ENCODE data around the gene FAM210A.

The FAM210A gene

DNA sequence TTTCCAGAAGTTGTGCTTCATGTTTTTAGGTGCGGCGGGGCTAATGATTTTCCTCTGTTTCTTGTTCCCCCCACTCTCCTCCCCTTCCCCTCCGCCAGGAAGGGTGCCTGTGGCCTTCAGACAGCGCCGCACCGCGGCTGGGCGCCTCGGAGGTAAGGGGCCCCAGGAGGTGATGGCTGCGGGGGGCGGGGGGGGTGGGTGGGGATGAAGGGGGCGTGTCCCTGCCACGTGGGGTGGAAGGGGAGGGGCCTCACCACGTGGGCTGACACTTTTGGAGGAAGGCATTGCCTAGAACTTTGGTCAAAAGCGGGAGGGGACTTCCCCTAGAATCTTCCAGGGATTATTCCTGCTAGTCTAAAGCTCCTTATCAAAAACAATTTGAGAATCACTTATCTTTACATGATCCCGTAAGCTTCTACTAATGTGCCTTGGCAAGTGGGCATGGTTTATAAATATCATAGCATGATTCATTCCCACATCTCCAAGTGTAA, 83.1 kb downstream of the FAM210A start:
- no peaks in the 10 kb centered on the region for H3K4me1 ChIP-seq (ENCODE audit: control insufficient read depth, insufficient read depth, low read length)
- no peaks in the 10 kb centered on the region for H3K36me3 ChIP-seq (ENCODE audit: control insufficient read depth, insufficient read depth, low read length)
- no peak overlapping the region for H3K9ac ChIP-seq (ENCODE audit: low read length)
- H3K27ac ChIP-seq (ENCODE audit: low read depth, low read length) = no peak overlapping the region
- no peaks in the 10 kb centered on the region for H3K27me3 ChIP-seq (ENCODE audit: control insufficient read depth, insufficient read depth, low read length)
- H3K9me3 ChIP-seq (ENCODE audit: control insufficient read depth, insufficient read depth, low read depth, low read length) = no peaks in the 10 kb centered on the region
- H3K4me3 ChIP-seq (ENCODE audit: low read depth, low read length) = no peak overlapping the region

DNA sequence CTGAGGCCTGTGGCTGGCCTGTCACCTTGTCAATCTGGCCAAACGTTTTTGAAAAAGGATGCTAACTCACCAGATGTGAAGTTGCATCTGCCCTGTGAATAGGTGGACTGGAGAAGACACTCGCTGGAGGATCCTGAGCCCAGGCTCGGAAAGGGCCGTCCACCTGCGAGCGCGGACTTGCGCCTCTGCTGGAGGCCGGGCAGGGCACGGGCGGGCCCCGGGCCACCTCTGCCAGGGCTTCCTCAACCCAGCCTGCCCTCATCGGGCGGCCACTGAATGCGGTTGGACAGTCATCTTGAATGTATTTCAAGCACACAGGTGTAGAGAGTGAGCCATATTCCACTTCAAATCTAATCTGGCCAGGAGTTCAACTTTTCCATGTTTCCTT, 83.9 kb downstream of the FAM210A start:
- Histone ChIP-seq H3K4me1 (ENCODE audit: control insufficient read depth, insufficient read depth, low read length) (no peaks in the 10 kb centered on the region), H3K27me3 (ENCODE audit: control insufficient read depth, insufficient read depth, low read length) (no peaks in the 10 kb centered on the region)

DNA sequence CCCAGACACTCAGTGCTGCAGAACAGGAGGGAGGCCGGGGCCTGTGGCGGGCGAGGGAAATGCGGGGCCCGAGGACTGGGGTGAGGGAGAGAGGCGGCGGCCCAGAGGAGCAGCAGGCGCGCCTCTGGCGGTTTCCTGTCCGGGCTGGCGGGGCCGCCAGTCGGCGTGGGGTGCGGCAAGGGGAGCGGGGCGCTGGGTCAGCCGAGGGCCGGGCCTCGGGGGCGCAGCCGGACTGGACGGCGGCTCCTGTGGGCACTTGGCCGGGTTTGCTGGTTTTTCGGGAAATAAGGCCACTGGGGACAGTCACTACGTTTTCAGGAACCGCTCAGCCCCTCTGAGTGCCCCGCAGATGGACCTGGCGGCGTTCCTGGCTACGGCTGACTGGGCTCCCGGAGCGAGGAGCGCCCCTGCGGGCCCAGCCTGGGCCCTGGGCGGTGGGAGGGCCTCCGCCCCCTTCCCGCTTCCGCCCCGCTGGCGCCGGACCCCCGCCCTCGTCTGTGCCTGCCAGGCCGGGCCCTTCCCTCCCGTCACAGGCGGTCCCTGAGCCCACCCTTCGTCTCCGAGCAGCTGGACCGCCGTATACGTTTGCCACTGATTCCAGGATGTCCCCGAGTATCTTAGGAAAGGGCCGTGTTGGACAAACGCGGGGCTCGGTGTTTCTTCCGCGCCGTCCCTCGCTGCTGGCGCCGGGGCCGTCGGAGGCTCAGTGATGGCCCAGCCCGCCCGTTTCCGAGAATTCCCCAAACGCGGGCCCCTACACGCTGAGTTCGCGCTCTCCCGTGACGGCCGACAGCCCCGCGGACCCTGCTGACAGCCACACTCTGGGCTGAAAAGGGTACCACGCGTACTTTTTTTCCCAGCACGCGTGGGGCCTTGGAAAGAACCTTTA, 84.6 kb downstream of the FAM210A start:
- H3K9ac ChIP-seq (ENCODE audit: low read length) = no peak overlapping the region
- H3K27ac ChIP-seq (ENCODE audit: low read depth, low read length) = no peak overlapping the region
- no peaks in the 10 kb centered on the region for H3K36me3 ChIP-seq (ENCODE audit: control insufficient read depth, insufficient read depth, low read length)
- H3K27me3 ChIP-seq (ENCODE audit: control insufficient read depth, insufficient read depth, low read length) = no peaks in the 10 kb centered on the region
- peak overlapping the region; percentile 44; the same call in 1 of the 2 replicates for H3K4me3 ChIP-seq (ENCODE audit: low read depth, low read length)
- no peaks in the 10 kb centered on the region for H3K4me1 ChIP-seq (ENCODE audit: control insufficient read depth, insufficient read depth, low read length)
- H3K9me3 ChIP-seq (ENCODE audit: control insufficient read depth, insufficient read depth, low read depth, low read length) = no peaks in the 10 kb centered on the region

More for the DNA sequence above, 83.9 kb downstream of the FAM210A start:
- H3K9me3 ChIP-seq (ENCODE audit: control insufficient read depth, insufficient read depth, low read depth, low read length) = no peaks in the 10 kb centered on the region
- H3K36me3 ChIP-seq (ENCODE audit: control insufficient read depth, insufficient read depth, low read length) = no peaks in the 10 kb centered on the region
- H3K27ac ChIP-seq (ENCODE audit: low read depth, low read length) = no peak overlapping the region
- H3K9ac ChIP-seq (ENCODE audit: low read length) = no peak overlapping the region
- H3K4me3 ChIP-seq (ENCODE audit: low read depth, low read length) = peak overlapping the region; percentile 44; the same call in 1 of the 2 replicates

DNA sequence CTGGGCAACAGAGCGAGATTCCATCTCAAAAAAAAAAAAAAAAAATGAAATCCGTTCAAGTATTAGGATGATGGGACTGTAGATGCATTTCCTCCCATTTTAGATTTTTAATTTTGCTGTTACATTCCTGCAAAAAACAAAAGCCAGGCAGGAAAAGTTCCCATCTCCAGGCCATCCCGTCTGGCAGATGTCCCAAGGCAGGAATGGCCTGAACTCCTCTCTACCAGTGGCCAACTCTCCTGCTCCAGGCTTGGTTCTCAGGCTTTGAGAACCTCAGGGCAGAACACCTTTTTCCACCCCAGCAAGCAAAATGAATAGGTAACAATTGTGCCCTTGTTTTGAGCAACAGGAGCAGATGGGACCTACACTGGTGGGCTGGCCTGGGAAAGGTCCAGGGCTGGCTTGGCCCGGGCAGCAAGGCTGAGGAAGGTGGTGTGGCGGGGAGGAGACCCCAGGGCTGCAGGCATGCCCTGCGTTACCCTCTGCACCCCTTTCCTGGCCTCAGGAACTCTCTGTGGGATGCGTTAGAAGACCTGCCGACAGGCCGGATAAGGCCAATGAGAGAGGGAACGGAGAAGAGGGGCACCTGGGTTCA, 86.0 kb downstream of the FAM210A start:
- no peaks in the 10 kb centered on the region for H3K27me3 ChIP-seq (ENCODE audit: control insufficient read depth, insufficient read depth, low read length)
- no peaks in the 10 kb centered on the region for H3K9me3 ChIP-seq (ENCODE audit: control insufficient read depth, insufficient read depth, low read depth, low read length)
- H3K4me1 ChIP-seq (ENCODE audit: control insufficient read depth, insufficient read depth, low read length) = no peaks in the 10 kb centered on the region
- H3K9ac ChIP-seq (ENCODE audit: low read length) = no peak overlapping the region
- H3K4me3 ChIP-seq (ENCODE audit: low read depth, low read length) = no peak overlapping the region
- H3K36me3 ChIP-seq (ENCODE audit: control insufficient read depth, insufficient read depth, low read length) = no peaks in the 10 kb centered on the region
- no peak overlapping the region for H3K27ac ChIP-seq (ENCODE audit: low read depth, low read length)

DNA sequence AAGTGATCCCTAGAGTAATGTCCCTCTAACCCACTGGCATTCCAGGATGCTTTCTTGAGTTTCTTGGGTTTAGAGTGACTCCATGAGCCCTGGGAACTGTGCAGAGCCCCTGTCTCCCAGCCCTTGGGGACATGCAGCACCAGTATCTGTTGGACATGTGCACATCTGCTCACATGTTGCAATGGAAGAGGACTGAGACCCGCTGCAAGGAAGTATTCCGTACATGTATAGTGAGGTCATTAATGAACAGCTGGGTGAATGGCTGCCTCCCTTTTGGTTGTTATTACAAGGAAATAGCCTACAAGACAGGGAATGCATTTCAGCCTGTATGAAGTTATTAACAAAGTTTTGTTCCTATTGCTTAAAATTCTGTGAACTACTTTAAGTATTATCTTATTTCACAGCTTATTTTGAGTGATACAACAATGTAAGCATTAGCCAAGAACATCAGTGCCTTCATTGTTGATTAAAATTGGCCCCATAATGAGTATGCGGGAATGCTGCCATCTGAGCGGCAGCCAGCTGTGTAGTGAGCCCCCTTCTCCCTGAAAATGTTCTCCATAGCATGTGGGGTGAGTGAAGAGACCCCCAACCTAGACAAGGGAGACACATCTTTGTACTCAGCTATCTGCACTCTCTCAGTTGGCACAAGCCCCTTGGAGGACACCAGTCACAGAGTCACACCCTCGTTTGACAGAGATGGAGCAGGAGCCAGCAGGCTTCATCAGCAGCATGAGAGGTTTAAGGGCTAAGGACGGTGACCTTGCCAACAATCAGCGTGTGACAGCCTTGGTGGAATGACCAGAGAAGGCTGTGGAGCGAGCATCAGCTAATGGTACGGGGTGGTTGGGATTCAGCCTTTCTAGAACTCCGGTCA, 87.4 kb downstream of the FAM210A start:
- no peak overlapping the region for H3K27ac ChIP-seq (ENCODE audit: low read depth, low read length)
- H3K9me3 ChIP-seq (ENCODE audit: control insufficient read depth, insufficient read depth, low read depth, low read length) = no peaks in the 10 kb centered on the region
- no peaks in the 10 kb centered on the region for H3K27me3 ChIP-seq (ENCODE audit: control insufficient read depth, insufficient read depth, low read length)
- no peak overlapping the region for H3K4me3 ChIP-seq (ENCODE audit: low read depth, low read length)
- H3K9ac ChIP-seq (ENCODE audit: low read length) = no peak overlapping the region
- no peaks in the 10 kb centered on the region for H3K36me3 ChIP-seq (ENCODE audit: control insufficient read depth, insufficient read depth, low read length)
- no peaks in the 10 kb centered on the region for H3K4me1 ChIP-seq (ENCODE audit: control insufficient read depth, insufficient read depth, low read length)

DNA sequence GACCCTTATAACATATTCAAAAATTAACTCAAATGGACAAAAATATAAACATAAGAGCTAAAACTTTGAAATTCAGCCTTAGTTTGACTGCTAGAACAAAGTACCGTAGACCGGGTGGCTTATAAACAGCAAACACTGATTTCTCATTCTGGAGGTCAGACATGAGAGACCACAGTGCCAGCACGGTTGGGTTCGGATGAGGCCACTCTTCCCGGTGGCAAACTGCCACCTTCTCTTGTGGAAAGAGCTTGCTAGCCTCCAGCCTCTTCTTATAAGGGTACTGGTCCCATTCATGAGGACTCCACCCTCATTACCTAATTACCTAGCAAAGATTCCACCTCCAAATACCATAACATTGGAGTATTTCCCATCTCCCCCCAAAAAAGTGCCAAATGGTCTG, 91.3 kb downstream of the FAM210A start:
- H3K9me3 ChIP-seq (ENCODE audit: control insufficient read depth, insufficient read depth, low read depth, low read length) = peaks cover 14% of the 10 kb centered on the region
- H3K4me3 ChIP-seq (ENCODE audit: low read depth, low read length) = no peak overlapping the region
- no peaks in the 10 kb centered on the region for H3K36me3 ChIP-seq (ENCODE audit: control insufficient read depth, insufficient read depth, low read length)
- no peak overlapping the region for H3K27ac ChIP-seq (ENCODE audit: low read depth, low read length)
- no peaks in the 10 kb centered on the region for H3K27me3 ChIP-seq (ENCODE audit: control insufficient read depth, insufficient read depth, low read length)
- H3K9ac ChIP-seq (ENCODE audit: low read length) = no peak overlapping the region
- 0 out of 2 replicates have a peak, but pooled peaks cover under 1% of the 10 kb centered on the region for H3K4me1 ChIP-seq (ENCODE audit: control insufficient read depth, insufficient read depth, low read length)

DNA sequence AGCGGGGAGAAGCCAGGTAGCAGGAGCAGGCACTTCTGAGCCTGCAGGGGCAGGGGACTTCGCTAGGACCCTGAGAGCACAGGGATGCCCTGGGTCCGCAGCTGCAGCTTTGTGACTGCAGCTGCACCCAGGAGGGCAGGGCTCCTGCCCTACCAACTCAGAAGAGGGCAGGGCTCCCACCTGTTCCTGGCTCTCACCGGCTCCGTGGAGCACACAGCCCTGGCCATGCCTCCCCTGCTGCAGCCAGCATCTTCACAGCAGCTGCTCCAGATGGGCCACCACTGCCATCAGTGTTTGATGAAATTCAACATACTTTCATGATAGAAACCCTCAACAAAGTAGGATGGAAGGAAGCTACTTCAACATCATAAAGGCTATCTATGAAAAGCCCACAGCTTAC, 92.7 kb downstream of the FAM210A start:
- Histone ChIP-seq H3K4me3 (ENCODE audit: low read depth, low read length) (no peak overlapping the region), H3K9me3 (ENCODE audit: control insufficient read depth, insufficient read depth, low read depth, low read length) (peaks cover 14% of the 10 kb centered on the region), H3K27me3 (ENCODE audit: control insufficient read depth, insufficient read depth, low read length) (no peaks in the 10 kb centered on the region), H3K36me3 (ENCODE audit: control insufficient read depth, insufficient read depth, low read length) (no peaks in the 10 kb centered on the region), H3K4me1 (ENCODE audit: control insufficient read depth, insufficient read depth, low read length) (peaks cover 4% of the 10 kb centered on the region; the same call in 1 of the 2 replicates), H3K27ac (ENCODE audit: low read depth, low read length) (no peak overlapping the region), H3K9ac (ENCODE audit: low read length) (no peak overlapping the region)

DNA sequence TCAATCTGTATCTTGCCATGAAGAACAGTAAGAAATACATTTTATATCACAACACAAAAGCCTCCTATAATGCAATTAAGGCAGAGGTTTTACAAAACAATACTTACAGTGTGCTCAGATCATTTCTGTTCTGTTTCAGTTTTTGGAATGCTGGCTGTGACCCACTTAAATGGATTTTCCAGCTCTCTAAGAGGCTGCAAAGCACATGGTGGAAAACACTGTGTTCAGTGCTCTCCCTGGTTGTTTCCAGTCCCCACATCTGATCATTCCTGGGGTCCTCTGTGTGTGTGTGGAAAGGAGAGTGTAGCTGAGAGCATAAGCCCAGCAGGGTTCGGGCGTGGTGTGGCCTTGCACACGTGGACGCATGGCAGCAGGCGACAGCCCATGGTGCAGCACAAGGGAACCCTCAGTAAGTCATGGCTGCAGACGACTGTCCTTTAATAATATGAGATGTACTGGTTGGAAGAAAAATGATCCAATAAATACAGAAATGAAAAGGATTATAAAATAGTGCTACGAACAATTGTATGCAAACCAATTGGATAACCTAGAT, 95.6 kb downstream of the FAM210A start:
- Histone ChIP-seq H3K36me3 (ENCODE audit: control insufficient read depth, insufficient read depth, low read length) (no peaks in the 10 kb centered on the region), H3K27ac (ENCODE audit: low read depth, low read length) (no peak overlapping the region), H3K4me3 (ENCODE audit: low read depth, low read length) (no peak overlapping the region), H3K9me3 (ENCODE audit: control insufficient read depth, insufficient read depth, low read depth, low read length) (peaks cover 14% of the 10 kb centered on the region), H3K27me3 (ENCODE audit: control insufficient read depth, insufficient read depth, low read length) (no peaks in the 10 kb centered on the region), H3K4me1 (ENCODE audit: control insufficient read depth, insufficient read depth, low read length) (peaks cover 4% of the 10 kb centered on the region; the same call in 1 of the 2 replicates), H3K9ac (ENCODE audit: low read length) (no peak overlapping the region)

DNA sequence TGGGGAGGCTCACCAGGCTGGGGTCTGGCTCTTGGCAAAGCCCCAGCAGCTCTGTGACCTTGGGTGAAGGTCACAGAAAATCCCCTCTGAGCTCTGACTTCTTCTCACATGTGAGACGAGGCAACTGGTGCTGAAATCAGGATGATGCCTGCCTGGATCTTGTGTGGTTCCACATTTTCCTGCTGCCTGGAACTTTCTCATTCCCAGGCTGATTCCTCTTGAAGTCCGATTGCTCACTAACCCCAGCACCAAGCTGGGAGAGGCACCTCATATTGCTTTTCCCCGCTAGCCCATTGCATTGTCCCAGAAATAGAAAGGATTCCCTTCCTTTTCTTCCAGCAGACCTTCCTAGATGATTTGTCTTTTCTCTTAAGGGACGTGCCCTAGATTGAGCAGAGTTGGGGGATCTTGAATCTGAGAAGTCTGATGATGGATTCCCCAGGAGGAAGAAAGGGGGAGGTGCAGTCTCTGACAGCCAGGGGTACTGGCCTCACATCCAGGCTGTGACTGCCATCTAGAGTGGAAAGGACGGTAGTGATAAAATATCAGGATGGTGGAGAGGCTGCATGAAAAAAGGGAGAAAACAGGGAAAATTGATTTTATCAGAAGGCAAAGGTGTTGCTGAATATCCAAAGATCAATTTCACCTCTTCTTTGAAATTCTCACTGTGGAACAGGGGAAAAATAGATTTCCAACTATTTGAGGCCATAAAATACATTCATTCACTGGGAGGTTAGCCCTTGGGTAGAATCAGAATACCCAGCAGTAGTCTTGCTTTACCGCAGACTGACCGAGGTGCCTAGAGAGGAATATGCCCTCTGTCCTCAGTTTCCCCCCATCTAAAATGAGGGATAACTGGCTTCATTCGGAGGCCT, 96.3 kb downstream of the FAM210A start:
- no peak overlapping the region for H3K27ac ChIP-seq (ENCODE audit: low read depth, low read length)
- H3K9ac ChIP-seq (ENCODE audit: low read length) = no peak overlapping the region
- no peak overlapping the region for H3K4me3 ChIP-seq (ENCODE audit: low read depth, low read length)
- H3K36me3 ChIP-seq (ENCODE audit: control insufficient read depth, insufficient read depth, low read length) = no peaks in the 10 kb centered on the region
- peaks cover 14% of the 10 kb centered on the region for H3K9me3 ChIP-seq (ENCODE audit: control insufficient read depth, insufficient read depth, low read depth, low read length)
- H3K27me3 ChIP-seq (ENCODE audit: control insufficient read depth, insufficient read depth, low read length) = no peaks in the 10 kb centered on the region
- peaks cover 4% of the 10 kb centered on the region; the same call in 1 of the 2 replicates for H3K4me1 ChIP-seq (ENCODE audit: control insufficient read depth, insufficient read depth, low read length)

DNA sequence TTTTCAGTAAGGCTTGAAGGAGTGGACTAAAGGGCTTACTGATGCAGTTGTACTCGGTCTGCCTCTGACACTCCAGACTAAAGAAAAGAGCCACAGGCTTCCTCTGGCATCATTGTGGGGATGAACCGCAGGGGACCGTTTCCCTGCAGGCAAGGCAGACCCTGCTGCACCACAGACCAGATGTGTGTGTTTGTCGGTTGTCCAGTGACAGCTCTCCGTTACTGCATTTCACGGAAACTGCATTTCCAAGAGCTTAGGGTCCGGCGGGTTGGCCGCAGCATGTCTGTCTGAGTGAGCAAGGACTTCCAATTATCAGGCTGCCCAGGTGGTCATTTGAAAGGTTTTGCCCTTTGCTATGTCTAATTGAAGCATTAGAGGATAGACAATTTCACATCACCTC, 98.1 kb downstream of the FAM210A start:
- Histone ChIP-seq H3K4me3 (ENCODE audit: low read depth, low read length) (no peak overlapping the region), H3K9me3 (ENCODE audit: control insufficient read depth, insufficient read depth, low read depth, low read length) (peaks cover 13% of the 10 kb centered on the region), H3K36me3 (ENCODE audit: control insufficient read depth, insufficient read depth, low read length) (no peaks in the 10 kb centered on the region), H3K4me1 (ENCODE audit: control insufficient read depth, insufficient read depth, low read length) (peaks cover 4% of the 10 kb centered on the region; the same call in 1 of the 2 replicates), H3K9ac (ENCODE audit: low read length) (no peak overlapping the region), H3K27me3 (ENCODE audit: control insufficient read depth, insufficient read depth, low read length) (no peaks in the 10 kb centered on the region), H3K27ac (ENCODE audit: low read depth, low read length) (no peak overlapping the region)

Data from HUES6 (cell line).